GM18861 (cell line): ENCODE data around the gene RGS12.
"Not testable (repeated sequence)": the region's sequence is repeated elsewhere in the genome, so short reads cannot be mapped to it uniquely, and the experiment has no call there.

Source experiments
- ATAC-seq: cut with Tn5 transposase; IDR thresholded peaks from one replicate; pipeline ENCODE4 v1.9.1; 2021; ENCODE audit not compliant: unreplicated experiment

RGS12 gene

GRCh38 chr4:3296651-3297050 is 3.8 kb downstream of the RGS12 start:
- no peak for ATAC-seq

- no peak for ATAC-seq
Measured at GRCh38 chr4:3297066-3297859, 4.4 kb downstream of the RGS12 start.

- ATAC-seq = no peak
Measured at GRCh38 chr4:3299122-3299975, 6.5 kb downstream of the RGS12 start.

GRCh38 chr4:3299976-3300671 is 7.3 kb downstream of the RGS12 start:
- ATAC-seq = no peak

GRCh38 chr4:3300882-3301281 is 8.1 kb downstream of the RGS12 start:
- not testable (repeated sequence) for ATAC-seq

- no peak for ATAC-seq
Measured at GRCh38 chr4:3301450-3302172, 8.8 kb downstream of the RGS12 start.

- peak; percentile 38 for ATAC-seq
Measured at GRCh38 chr4:3302173-3302785, 9.5 kb downstream of the RGS12 start.

- ATAC-seq = no peak
Measured at GRCh38 chr4:3302786-3303564, 10.2 kb downstream of the RGS12 start.

- ATAC-seq = no peak
Measured at GRCh38 chr4:3303565-3303824, 10.7 kb downstream of the RGS12 start.

- ATAC-seq = no peak
Measured at GRCh38 chr4:3303923-3304710, 11.3 kb downstream of the RGS12 start.

- no peak for ATAC-seq
Measured at GRCh38 chr4:3304831-3305609, 12.2 kb downstream of the RGS12 start.

GRCh38 chr4:3305610-3306371 is 13.0 kb downstream of the RGS12 start:
- ATAC-seq = no peak

GRCh38 chr4:3306450-3306849 is 13.6 kb downstream of the RGS12 start:
- ATAC-seq = no peak

GRCh38 chr4:3307060-3307459 is 14.2 kb downstream of the RGS12 start:
- no peak for ATAC-seq

- ATAC-seq = no peak
Measured at GRCh38 chr4:3307486-3307885, 14.7 kb downstream of the RGS12 start.

GRCh38 chr4:3307891-3308575 is 15.2 kb downstream of the RGS12 start:
- no peak for ATAC-seq

- no peak for ATAC-seq
Measured at GRCh38 chr4:3308691-3309090, 15.9 kb downstream of the RGS12 start.
